Measurements from ENCODE around the gene WDR33.

The WDR33 gene

DNA sequence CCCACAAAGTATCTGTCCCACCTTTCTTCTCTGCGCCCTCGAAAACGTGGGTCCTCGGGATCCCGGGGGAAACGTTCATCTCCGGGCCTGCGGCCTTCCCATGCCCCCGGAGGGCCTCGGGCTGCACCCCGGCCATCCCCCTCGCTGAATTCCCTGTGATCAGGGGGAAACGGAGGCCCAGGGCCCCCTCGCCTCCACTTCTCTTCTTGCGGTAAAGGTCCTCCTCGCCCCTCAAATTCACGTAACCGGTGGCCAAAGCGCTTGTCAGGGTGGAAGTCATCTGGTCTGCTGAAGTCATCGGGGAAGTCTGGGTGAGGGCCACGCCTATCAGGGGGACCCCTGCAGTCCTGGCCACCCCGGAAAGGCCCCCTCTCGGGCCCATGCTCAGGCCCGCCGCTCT, 97.4 kb downstream of the WDR33 start:
- DNase-seq = no peak

DNA sequence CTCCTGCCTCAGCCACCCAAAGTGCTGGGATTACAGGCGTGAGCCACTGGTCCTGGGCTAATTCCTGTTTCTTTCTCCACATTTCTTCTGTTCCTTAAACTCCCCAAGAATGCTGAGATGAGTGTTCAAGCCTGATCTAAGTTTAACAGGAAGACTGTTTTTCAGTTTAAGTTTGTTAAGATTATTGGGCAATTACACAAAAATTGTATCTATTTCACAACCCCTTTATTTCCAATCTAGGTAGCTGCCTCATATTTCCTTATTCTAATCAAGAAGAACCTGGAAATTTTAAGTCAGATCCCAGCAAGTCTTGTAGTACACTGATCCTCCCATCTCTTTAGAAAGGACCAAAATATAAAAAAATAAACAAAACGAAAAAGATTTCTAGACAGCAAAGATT, 98.0 kb downstream of the WDR33 start:
- no peak for DNase-seq

DNA sequence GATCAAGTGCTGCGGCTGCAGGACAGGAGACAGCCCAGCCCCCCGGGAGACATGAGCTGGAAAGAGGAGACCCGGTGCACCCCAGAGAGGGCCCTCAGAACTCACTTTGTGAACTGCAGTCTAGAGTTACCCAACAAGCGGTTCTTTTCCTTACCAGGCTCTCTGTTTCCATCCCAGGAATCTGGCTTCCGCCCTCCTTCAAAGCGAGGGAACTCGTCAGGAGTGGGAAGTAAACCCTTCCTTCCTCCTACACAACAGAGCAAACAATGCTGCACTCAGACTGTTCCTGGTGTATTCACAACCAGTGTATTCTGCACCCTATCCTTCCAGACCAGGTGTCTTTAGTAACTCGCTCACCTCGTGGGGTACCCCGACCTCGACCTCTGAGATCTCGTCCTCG, 101.6 kb downstream of the WDR33 start:
- no peak for DNase-seq

DNA sequence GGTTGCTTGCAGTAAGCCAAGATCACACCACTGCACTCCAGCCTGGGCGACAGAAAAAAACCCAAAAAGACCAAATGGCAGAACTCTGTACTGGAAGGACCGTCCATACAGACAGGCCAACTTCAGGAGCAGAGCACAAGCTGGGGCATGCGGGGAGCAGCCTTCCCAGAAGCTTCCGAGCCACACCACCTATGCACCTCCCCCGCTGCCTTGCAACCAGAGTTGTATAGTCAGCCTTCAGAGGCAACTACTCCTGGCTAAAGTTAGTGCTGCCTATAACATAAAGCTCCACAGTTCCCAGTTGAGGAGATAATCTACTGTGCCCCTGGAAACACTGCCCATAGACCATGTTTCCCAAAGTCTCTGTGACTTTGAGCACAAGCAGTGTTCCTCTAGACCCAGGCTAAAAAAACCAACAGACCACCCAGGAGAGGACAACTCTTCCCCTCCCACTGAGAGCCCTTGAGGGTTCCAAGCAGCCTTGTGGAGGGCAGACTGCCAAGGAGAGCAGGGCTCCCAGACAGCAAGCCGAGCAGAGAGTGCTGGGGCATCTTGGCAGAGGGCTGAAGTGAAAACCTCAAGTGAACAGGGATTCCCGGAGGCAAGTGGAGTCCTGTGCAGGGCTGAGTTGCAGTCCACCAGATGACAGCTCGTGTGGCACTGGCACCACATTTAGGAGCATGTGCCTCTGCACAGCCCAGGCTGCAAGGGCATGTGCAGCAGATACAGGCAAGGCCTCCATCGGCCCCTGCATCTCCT, 102.9 kb downstream of the WDR33 start:
- no peak for DNase-seq

DNA sequence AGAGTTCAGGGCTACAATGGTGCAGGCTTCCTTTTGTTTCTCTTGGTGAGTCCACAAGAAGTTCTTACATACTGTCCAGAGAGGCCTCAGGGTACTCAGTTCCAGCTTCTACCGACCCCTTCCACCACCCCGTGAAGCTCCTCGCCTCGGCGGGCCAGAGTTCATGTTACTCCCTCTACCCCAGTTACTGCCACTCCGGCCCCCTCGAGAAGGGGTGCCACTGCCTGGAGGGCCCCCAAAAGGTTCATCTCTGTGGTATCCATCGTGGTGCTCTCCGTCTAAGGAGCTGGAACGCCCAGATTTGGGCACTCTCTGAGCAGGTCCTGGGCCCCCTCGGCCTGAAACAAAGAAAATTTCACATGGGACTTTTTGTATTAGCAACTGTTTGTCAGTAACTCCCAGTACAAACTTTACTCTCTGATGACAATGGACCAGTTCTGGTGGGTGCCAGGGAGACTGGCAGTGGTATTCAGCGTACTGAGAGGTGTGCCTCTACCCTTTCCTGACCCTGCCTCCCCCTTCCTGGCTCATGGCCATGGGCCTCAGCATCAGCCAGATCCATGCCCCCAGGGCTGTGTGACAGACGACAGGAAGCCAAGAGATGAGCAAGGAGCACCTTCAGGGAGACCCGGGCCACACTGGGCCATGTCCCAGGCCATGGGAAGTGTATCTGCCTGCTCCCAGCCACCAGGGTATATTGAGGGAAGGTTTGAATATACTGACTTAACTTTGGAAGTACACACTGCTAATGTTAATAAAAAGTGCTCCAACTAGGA, 104.6 kb downstream of the WDR33 start:
- DNase-seq = no peak

DNA sequence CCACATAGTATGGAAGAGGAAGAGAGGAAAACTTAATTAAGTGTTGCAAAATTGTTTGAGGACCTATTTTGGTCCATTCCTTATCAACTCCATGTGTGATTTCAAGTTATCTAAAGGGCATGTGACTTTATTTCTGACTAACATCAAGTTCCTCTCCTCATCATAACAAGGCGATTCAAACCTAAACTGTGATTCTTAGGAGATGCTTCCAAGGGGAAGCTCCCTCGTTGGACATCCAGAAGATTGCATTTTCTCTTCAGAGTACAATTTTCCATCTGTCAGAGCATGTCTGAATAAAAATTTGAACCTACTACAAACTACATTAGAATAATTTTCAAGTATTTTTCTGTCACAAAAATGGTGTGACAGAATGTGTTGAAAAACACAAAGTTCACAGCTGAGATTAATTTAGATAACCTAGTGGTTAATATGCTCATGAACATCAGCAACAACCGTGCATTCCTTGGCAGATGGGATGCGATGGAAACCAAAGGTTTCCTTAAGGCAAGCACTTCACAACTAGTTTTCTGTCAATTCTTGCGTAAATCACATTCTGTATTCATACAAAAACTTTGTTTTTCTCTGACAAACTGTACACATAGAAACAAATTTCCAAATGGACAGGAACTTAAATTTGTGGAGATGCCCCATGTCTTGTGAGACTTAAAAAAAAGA, 105.4 kb downstream of the WDR33 start:
- no peak for DNase-seq

DNA sequence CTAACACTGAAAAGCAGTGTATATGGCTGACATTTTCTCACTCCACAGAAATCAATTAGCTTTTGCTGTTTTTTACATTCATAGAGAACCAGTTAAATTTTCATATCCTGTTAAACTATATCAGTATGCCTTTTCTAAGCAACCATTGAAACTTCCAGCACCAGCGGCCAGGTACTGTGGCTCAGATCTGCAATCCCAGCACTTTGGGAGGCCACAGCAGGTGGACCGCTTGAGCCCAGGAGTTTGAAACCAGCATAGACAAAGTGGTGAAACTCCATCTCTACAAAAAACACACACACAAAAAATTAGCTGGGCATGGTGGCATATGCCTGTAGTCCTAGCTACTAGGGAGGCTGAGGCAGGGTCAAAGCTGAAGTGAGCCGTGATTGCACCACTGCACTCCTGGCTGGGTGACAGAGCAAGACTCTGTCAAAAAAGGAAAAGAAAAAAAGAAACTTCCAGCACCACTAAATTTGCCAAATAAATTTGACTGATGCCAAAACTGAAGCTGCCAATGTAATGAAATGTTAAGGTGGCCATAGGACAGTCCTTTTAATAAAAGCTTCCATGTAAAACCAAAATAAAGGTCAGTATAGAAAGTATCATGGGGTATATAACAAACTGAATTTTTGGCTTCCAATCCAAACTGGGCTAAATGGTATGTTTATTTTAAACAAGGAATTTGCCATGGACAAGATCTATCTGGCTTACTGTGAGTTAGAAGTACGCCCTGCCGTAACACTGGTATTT, 106.2 kb downstream of the WDR33 start:
- DNase-seq = no peak

DNA sequence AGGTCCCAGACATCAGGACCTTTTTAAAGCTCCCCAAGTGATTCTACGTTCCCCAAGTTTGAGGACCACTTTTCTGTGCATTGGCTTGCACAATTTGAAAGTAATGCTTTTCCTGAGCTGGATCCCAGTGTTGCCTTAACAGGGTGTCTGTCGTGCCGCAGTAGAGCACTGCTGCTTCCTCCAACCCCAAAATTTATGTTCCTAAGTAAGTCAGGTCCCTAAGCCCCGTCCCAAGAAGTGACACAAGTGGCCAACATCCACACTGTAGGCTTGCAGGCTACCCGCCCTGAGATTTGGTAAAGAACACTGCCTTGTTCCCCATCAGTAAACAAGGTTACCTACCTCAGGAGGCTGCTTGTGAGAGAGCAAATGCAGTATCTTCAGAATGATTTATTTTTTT, 107.7 kb downstream of the WDR33 start:
- no peak for DNase-seq

DNA sequence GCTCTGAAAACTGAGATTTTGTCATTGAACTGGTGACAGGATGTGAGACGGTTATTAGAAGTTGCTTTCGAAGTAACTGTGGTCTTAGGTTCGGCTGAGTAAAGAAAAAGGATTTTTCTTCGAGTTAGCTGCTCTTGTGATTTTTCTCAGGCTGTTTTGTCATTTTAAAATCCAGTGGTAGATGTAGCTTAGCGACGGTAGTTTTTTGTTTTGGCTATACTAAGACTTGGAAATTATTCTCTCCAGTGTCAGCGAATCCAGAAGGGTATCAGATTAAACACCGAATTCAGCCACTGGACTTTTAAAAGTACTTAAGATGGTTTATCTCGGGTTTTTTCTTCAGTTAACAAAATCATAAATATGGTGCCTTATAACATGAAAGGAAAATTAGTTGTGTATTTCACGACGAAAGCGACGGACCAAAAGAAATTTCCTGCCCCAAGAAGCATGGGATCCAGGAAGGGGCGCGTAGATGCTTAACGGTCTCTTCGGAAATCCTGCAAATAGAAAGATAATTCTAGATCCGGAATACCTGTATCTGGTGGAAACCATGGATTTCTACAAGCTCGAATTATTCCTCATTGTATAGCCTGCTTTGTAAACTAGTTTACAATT, 108.5 kb downstream of the WDR33 start:
- DNase-seq = no peak

DNA sequence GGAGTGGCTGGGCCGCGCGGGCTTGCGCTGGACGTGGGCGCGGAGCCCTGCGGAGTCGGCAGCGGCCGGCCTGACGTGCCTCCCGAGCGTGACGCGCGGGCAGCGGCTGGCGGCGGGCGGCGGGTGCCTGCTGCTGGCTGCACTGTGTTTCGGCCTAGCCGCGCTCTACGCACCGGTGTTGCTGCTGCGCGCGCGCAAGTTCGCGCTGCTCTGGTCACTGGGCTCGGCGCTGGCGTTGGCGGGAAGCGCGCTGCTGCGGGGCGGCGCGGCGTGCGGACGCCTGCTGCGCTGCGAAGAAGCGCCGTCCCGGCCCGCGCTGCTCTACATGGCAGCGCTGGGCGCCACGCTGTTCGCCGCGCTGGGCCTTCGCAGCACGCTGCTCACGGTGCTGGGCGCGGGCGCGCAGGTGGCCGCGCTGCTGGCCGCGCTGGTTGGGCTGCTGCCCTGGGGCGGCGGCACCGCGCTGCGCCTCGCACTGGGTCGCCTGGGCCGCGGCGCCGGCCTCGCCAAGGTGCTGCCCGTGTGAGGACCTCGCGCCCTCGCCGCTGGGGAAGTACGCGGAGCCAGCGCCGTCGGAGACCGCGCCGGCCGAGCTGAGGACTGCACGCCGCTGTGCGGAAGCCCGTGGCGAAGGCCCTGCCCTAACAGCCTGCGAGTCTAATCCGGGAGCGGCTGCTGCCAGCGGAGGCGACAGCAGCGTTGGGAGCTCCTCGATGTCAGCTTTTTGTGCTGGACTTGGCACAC, 109.1 kb downstream of the WDR33 start:
- DNase-seq = peak; percentile 91

DNA sequence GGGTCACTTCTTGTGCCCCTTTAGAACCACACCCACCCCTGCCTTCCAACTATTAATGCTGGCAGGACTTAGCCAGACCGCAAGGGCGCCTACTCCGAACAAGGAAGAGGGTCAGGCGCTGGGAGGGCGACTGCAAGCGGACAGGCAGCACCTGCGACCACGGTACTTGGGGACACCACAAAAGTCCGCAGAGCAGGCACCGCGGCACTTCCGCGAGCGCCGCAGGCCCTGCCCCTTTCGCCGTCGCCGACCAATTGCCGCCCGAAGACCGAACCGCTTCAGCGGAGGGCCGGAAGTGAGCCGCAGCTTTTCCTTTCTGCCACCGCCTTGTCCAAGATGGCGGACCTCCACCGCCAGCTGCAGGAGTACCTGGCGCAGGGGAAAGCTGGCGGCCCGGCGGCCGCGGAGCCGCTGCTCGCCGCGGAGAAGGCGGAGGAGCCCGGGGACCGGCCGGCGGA, 109.7 kb downstream of the WDR33 start, which contains the start of gene SFT2D3:
SFT2D3 (plus strand) TSS at position 305 of the 458 bp plus-strand sequence; CDS start at position 337, 32 bp downstream.
- peak; percentile 98 for DNase-seq

DNA sequence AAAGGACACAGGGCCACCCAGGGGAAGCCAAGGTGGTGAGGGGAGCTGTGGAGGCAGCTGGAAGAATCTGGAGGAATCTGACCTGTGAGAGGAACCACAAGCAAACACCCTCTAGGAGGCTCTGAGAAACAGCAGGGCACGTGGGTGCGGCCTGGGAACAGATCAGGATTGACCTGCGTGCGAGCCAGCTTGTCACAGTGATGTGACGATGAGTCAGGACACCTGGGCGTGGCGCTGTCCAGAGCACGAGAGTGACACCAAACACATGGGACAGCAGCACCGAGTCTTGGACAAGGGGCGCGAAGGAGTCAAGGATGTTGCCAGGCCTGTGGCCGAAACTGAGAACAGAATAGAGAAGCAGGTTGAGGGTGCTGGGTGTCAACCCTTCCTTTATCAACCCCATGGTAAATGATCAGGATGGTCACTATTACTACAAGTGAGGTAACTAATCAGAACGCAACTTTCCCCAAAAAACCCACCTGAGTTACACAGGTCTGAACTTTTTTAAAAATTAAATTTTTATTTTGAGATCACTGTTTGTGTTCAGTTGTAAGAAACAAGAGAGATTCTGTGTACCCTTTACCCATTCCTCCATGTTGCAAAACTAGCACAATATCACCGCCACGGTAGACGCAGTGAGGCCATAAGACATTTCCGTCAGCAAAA, 110.3 kb downstream of the WDR33 start:
- DNase-seq = peak; percentile 99

DNA sequence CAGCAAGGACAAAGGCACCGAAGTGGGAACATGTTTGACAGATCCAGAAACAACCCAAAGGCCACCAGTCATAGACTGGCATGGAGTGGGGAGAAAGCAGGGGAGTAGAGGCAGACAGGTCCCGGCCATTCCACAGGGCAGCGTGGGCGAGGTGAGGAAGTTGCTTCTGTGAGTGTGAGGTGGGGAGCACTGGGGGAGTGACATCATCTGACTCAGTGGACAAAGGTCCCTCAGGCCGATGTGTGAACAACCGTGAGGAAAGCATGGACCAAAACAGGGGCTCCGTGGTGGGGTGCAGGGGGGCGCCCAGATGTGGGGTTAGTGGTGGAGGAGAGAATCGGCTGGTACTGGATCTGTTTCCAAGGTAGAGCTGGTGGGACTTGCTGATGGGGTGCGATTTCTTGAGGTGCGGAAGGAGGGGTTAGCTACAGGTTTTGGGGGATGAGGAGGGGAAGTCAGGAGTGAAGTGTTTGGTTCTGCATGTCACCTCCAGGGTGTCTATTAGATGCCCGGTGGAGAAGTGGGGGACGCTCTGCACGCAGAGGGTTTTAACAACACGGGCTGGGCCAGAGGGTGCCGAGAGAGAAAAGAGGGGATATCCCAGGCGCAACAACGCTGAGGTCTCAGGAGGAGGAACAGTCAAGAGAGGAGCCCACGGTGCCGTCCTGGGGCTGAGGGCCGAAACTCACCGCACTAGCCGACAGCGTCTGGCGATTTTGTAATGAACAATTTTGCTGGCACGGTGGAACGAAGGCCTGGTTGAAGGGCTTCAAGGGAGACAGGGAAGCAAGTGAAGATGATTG, 112.2 kb downstream of the WDR33 start:
- DNase-seq = no peak

DNA sequence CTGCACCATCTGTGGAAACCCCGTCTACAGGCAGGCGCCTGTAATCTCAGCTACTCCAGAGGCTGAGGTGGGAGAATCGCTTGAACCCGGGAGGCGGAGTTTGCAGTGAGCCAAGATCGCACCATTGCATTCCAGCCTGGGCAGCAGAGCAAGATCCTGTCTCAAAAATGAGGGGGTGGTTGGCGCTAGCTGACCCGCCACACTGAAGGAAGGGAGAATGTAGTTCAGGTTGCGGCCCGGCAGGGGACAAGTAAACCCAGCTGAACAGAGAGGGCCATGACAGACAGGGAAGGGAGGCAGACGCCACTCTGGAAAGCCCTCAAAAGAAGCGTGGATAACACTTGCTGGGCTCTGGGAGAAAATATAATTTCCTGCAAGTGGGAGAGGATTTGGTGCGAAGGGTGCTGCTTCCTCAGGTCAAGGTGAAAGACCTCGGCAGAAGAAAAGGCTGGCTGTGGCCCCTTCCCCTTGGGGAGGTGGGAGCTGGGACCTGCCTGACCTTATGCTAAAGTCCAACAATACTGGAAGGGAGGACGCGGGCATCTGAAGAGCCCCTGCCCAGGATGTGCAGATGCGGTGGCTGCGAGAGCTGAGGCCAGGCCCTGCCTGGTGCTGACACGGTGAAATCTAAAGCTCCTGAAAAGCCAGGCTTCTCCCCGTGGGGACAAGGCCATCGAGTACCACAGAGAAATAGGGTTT, 113.3 kb downstream of the WDR33 start:
- no peak for DNase-seq

DNA sequence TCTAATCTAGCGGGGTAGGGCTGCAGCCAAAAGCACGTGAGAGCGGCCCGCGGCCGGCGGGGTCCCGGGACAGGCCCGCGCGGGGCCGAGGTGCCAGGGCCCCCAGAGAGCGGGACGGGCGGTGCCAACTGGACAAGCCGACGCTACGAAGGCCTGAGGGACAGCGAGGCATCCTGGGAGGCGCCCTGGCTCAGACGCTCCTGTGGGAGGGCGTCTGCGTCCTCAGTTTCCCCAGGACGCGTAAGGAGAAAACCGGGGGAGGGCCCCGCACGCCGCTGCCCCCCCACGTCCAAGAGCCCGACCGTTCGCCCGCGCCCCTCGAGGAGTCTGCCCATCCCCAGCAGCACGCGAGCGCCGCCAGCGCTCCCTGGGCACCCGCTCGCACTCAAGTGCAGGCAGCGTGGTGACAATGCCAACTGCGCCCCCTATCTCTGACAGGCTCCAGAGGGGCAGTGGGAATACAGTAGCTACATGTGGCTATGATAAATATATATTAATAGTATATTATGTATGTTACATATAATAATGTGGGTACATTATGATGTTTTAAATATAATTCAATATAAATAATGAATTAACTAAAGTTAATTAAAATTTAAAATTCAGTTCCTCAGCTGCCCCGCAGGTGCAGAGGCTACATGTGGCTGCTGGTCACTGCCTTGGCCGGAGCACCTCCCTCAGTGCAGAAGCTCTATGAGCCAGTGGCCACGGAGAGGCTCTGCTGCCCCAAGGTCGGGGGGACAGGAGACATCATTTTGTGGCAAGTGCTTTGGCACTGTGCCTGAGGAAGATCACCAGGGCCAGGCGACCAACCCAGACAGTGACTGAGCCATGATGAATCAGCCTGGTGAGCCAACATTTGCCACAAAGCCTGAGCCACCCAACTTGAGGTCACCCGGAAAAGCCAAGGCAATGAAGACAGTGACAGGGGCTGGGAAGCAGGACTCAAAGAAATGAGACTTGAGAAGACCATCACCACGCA, 115.2 kb downstream of the WDR33 start:
- peak; percentile 92 for DNase-seq

DNA sequence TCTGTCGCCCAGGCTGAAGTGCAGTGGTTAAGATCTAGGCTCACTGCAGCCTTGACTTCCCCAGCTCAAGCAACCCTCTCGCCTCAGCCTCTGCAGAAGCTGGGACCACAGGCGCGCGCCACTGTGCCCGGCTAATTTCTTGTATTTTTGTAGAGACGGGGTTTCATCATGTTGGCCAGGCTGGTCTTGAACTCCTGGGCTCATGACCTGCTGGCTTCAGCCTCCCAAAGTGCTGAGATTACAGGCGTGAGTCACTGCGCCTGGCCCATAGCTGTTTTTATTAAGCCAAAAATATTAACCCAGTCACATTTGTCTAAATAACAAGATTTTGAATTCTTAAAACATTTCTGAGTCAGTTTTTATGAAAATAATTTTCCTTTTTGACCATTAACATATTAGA, 116.0 kb downstream of the WDR33 start:
- DNase-seq = no peak

DNA sequence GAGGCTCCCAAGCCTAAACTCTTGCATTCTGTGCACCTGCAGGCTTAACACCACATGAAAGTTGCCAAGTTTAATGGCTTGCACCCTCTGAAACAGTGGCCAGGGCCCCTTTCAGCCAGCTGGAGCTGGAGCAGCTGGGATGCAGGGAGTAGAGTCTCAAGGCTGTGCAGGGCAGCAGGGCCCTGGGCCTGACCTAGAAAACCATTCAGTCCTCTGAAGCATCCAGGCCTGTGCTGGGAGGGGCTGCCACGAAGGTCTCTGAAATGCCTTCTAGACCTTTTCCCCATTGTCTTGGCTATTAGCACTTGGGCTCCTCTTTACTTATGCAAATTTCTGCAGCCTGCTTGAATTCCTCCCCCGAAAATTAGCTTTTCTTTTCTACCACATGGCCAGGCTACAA, 120.3 kb downstream of the WDR33 start:
- no peak for DNase-seq

DNA sequence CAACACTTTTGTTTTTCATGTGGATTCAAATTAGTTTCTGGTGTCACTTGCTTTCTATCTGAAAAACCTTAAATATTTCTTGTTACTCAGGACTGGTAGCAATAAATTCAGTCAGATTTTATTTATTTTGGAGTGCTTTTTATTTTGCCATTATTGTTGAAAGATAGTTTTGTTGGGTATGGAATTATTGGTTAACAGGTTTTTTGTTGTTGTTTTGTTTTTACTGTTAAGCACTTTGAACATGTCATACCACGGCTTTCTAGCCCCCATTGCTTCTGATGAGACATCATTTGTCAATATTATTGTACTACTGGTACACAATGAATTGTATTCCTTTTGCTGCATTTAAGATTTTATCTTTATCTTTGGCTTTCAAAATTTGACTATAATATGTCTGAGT, 122.6 kb downstream of the WDR33 start:
- DNase-seq = no peak
